Lung (tissue), 12 donors: Measurements from ENCODE around the gene CRACDL. TPM values are rescaled to one million over a fixed set of nuclear protein-coding genes. Genes with fewer than 3 reads are reported as not detected.

Experiments used
- ATAC-seq: fragments of 200-7000 bp; cut with Tn5 transposase; one replicate; pipeline ENCODE4 v1.9.1; 2020; ENCODE audit warnings: moderate number of reproducible peaks; ENCODE audit not compliant: insufficient read depth, low FRiP score
- DNase-seq, 3 donors: peaks; one replicate each; pipeline ENCODE4 v3.0.0-alpha.2; 2013 to 2017
- H3K27ac ChIP-seq, 2 donors: one replicate each; pipeline ENCODE4 v1.5.1; 2013; ENCODE audit warnings: mild to moderate bottlenecking in 2 of 2, moderate library complexity in 2 of 2, control low read depth in 1 of 2, inconsistent platforms in 1 of 2, low read depth in 1 of 2, low read length in 1 of 2
- H3K27me3 ChIP-seq, 3 donors: one replicate each; pipeline ENCODE4 v1.5.1; 2013; ENCODE audit warnings: low read length in 2 of 3; ENCODE audit not compliant: control insufficient read depth in 3 of 3, insufficient read depth in 3 of 3
- H3K36me3 ChIP-seq, 4 donors: one replicate each; pipeline ENCODE4 v1.5.1; 2013; ENCODE audit warnings: low read length in 4 of 4, mild to moderate bottlenecking in 1 of 4, moderate library complexity in 1 of 4; ENCODE audit not compliant: control insufficient read depth in 4 of 4, insufficient read depth in 4 of 4
- H3K4me1 ChIP-seq, 5 donors: one replicate each; pipeline ENCODE4 v1.5.1; 2013; ENCODE audit warnings: low read length in 5 of 5, mild to moderate bottlenecking in 2 of 5, moderate library complexity in 1 of 5; ENCODE audit not compliant: control insufficient read depth in 5 of 5, insufficient read depth in 5 of 5
- H3K4me3 ChIP-seq: one replicate; pipeline ENCODE4 v1.5.1; 2013; ENCODE audit warnings: mild to moderate bottlenecking, control low read depth, moderate library complexity
- H3K9ac ChIP-seq, 2 donors: one replicate each; pipeline ENCODE4 v1.5.1; 2013; ENCODE audit warnings: low read length in 2 of 2, control low read depth in 1 of 2; ENCODE audit not compliant: insufficient read depth in 1 of 2
- H3K9me3 ChIP-seq, 4 donors: one replicate each; pipeline ENCODE4 v1.5.1; 2013; ENCODE audit warnings: low read length in 3 of 4, mild to moderate bottlenecking in 1 of 4, moderate library complexity in 1 of 4; ENCODE audit not compliant: control insufficient read depth in 4 of 4, insufficient read depth in 3 of 4
- WGBS, 2 donors: extraction: QIAGEN DNeasy Blood & Tissue Kit; methylation state at CpG; one replicate each; pipeline ENCODE4 v1.1.7; 2013; 5-methylcytosine and 5-hydroxymethylcytosine counted together
- polyA plus RNA-seq, 2 donors: library from polyadenylated mRNA; stranded (reverse); fragments of 200-250 nt; gene quantifications; one replicate each; pipeline ENCODE4 v1.2.1, GENCODE V29; 2013
- total RNA-seq, 2 donors: library from RNA; depleted of rRNA in 1 of 2; stranded (reverse); fragments of >200 nt in 1 of 2; gene quantifications; one replicate each; pipeline ENCODE4 v1.2.1, GENCODE V29; 2014 to 2021
- TF ChIP-seq, protein P1 (sequence below): IDR thresholded peaks from 2 replicates; pipeline ENCODE4 v1.5.1; 2012; ENCODE audit warnings: mild to moderate bottlenecking; ENCODE audit errors: control extremely low read depth, extremely low read depth
- donor health status: control.
- donor health status: control.
- donor health status: Bipolar disorder and iron deficiency.
- donor health status: healthy.
- donor health status: DM: yes; HTN: yes; CAD: no.

The CRACDL gene
- total and polyA plus RNA-seq, 4 donors, result 8.9 to 28.3 (median 13.2) TPM

DNA sequence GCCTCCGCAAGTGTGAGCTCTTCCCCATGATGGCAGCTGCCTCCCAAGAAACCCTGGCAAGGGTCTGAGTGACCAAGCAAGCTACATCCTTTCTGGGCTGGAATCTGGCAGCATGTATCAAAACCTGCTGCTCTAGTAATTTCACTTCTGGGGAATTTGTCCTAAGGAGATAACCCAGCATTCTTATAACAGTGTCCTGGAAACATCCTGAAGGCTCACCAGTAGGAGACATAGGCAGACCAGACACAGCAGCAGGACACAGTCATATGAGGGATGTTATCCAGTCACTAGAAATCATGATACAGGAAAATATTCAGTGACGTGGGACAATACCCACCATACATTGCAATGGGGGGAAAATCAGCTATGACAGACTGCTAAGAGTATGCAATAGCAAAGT, 64.5 kb downstream of the CRACDL start:
- Histone ChIP-seq H3K4me3 (no peak overlapping the region), H3K4me1 (peaks cover 0 to 5% (median 0%) of the 10 kb centered on the region in 5 donors), H3K27ac (no peak overlapping the region), H3K27me3 (no peaks in the 10 kb centered on the region), H3K9ac (no peak overlapping the region), H3K9me3 (no peaks in the 10 kb centered on the region), H3K36me3 (no peaks in the 10 kb centered on the region)
- ATAC-seq (no peak), DNase-seq (no peak)
- 92 to 93% methylated on average over 2 of the region's 2 CpGs for WGBS, 2 donors
- TF ChIP-seq, protein P1, sequence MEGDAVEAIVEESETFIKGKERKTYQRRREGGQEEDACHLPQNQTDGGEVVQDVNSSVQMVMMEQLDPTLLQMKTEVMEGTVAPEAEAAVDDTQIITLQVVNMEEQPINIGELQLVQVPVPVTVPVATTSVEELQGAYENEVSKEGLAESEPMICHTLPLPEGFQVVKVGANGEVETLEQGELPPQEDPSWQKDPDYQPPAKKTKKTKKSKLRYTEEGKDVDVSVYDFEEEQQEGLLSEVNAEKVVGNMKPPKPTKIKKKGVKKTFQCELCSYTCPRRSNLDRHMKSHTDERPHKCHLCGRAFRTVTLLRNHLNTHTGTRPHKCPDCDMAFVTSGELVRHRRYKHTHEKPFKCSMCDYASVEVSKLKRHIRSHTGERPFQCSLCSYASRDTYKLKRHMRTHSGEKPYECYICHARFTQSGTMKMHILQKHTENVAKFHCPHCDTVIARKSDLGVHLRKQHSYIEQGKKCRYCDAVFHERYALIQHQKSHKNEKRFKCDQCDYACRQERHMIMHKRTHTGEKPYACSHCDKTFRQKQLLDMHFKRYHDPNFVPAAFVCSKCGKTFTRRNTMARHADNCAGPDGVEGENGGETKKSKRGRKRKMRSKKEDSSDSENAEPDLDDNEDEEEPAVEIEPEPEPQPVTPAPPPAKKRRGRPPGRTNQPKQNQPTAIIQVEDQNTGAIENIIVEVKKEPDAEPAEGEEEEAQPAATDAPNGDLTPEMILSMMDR, result no peak

DNA sequence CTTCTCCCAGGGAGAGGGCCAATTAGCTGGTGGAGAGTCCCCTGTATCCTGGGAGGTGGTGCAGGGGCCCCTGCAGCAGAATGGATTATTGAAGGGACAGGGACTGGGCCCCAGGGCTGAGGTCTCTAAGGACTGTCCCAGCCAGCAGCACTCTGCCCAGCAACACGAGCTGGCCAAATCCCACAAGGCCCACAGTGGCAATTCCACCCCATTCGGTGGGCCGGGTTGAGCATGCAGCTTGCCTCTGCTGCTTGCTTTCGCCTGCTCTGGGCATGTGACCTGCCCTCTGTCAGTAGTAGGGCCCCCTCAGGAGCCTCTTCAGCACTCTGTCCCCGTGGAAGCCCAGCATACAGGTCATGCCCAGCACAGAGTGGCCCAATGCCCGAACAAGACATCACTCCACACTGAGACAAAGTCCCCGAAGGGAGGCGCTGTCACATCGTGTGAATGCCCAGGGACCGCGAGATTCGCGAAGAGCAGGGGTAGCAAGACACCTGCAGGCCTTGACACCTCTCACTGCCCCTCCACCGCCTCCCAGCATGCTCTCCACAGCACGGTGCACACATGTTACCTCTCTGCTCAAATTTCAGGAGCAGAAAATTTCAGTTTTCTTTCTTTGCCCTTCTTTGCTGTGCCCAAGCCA, 65.4 kb downstream of the CRACDL start:
- DNase-seq (no peak), ATAC-seq (no peak)
- Histone ChIP-seq H3K4me1 (peaks cover 0 to 5% (median 0%) of the 10 kb centered on the region in 5 donors), H3K27me3 (no peaks in the 10 kb centered on the region), H3K36me3 (no peaks in the 10 kb centered on the region), H3K9ac (no peak overlapping the region), H3K9me3 (no peaks in the 10 kb centered on the region), H3K4me3 (no peak overlapping the region), H3K27ac (peak overlapping the region in 1 of 2 donors; percentile 66)
- WGBS, 2 donors, result 80 to 89% methylated on average over 15 of the region's 15 CpGs
- TF ChIP-seq, protein P1, result no peak

DNA sequence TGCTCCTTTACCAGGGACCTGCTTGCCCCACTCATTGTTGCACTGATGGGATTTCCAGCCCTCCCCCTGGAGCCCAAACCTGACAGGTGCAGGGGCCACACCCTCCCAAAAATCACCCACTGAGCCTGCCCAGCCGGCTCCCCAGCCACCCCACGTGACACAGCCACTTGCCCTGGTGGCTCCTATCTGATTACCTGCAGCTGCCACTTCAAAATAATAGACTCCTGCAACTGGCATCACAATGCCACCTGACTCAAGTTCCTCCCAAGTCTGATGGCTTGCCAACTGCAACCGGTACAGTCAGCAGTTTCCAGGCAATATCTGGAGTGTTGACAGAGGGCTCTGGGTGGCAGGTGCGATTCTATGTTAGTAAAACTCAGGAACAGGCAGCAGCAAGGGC, 66.2 kb downstream of the CRACDL start:
- 59 to 63% methylated on average over 4 of the region's 4 CpGs for WGBS, 2 donors
- H3K27ac ChIP-seq, result peak overlapping the region in 1 of 2 donors; percentile 91
- H3K9me3 ChIP-seq, result no peaks in the 10 kb centered on the region
- H3K9ac ChIP-seq, result no peak overlapping the region
- H3K27me3 ChIP-seq, result no peaks in the 10 kb centered on the region
- DNase-seq, result peak; percentile 65 to 84 (median 71)
- no peaks in the 10 kb centered on the region for H3K36me3 ChIP-seq
- TF ChIP-seq, protein P1, result no peak
- ATAC-seq, result peak; percentile 75
- no peak overlapping the region for H3K4me3 ChIP-seq
- peaks cover 0 to 5% (median 0%) of the 10 kb centered on the region in 5 donors for H3K4me1 ChIP-seq
